GM21786 (cell line): Measurements from ENCODE around the gene KLHDC9.
"Not testable (repeated sequence)": the region's sequence is repeated elsewhere in the genome, so short reads cannot be mapped to it uniquely, and the experiment has no call there.

ENCODE experiments used
- ATAC-seq: cut with Tn5 transposase; IDR thresholded peaks from one replicate; pipeline ENCODE4 v1.9.1; 2021; ENCODE audit not compliant: unreplicated experiment

Gene KLHDC9, protein sequence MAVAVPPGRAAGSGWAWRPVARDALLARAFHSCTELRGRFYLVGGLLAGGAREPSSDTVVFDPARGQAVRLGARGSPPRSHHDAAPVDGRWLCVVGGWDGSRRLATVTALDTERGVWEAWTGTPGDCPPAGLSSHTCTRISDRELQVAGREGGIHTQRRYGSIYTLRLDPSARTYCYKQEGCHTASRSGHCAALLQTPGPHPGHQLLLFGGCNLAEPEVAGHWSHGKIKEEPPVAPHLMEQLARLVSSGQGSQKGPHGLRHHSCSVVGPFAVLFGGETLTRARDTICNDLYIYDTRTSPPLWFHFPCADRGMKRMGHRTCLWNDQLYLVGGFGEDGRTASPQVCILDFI

DNA sequence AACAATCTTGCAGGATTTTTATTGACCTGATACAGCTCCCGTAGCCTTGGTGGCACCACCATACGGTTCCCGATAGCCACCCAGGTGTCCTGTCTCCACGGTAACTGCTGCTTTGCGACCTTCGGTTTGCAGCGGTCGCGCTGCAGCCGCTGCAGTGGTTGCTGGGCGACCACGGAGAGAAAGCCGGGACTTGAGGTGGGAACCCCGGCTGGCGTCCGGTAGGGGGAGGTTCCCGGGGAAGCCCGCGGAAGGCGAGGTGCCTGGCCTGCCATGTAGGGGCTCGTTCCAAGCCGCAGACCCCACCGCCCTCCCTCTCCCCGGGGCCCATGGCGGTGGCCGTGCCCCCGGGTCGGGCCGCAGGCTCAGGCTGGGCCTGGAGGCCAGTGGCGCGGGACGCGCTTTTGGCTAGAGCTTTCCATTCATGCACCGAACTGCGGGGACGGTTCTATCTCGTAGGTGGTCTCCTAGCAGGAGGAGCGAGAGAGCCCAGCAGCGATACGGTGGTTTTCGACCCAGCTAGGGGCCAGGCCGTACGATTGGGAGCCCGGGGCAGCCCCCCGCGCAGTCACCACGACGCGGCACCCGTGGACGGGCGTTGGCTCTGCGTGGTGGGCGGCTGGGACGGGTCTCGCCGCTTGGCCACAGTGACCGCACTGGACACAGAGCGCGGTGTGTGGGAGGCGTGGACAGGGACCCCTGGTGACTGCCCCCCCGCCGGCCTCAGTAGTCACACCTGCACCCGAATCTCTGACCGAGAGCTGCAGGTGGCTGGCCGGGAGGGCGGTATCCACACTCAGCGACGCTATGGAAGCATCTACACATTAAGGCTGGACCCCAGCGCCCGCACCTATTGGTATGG, at the start of gene KLHDC9:
TSS of gene KLHDC9 (plus strand) at position 152 of the 859 bp plus-strand sequence. CDS start at position 327, 175 bp downstream.
- peak; percentile 70 for ATAC-seq

DNA sequence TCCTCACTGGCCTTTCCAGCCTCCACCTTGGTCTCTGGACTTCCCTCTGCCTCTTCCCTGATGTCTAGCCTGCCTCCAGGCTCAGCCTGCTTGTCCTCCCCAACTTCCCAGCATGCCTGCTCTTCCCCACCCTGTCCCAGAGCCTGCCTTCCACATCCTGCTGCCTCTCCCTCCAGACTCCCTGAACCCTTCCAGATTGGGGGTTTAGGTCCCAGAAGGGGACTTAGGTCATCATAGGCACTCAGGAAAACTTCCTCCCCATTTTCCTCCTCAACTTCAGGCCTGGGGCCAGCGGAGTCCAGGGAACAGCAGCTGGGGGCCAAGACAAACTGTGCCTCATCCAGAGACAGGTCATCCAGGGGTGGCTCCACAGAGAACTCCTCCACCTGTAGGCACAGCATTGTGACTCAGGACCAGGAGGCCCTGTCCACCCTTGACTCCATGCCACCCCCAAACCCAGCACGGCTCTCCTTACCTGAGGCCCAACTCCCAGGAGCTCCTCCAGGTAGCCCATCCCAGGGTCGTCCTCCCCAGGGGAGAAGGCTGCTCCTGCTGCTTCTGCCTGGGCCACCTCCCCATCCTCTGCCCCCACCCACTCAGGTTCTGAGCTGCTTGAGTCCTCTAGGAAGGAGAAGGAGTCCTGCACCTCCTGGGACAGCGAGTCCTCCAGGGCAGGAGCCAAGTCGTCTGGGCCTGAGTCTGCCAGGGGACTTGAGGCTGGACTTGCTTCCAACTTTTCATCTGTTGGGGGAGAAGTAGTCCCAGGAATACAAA, 49.0 kb upstream of the KLHDC9 start:
- ATAC-seq, result no peak

DNA sequence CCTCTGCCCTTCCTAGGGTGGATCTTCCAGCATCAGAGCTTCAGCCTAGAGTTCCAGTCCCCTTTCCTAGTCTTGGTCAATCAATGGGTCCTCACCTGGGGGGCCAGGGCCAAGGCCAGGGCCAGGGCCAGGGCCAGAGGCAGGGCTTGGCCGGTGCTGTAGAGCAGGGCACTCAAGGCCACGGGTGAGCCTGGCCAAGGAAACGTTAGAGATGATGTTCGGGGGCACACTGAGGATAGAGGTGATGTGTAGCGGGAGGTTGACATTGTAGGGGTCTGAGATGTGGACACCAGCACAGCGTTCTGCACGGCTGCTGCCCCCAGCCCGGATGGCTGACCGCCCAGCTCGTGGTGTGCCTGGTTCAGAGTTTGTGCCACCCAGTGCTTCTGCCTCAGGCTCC, 46.9 kb upstream of the KLHDC9 start:
- ATAC-seq, result no peak

DNA sequence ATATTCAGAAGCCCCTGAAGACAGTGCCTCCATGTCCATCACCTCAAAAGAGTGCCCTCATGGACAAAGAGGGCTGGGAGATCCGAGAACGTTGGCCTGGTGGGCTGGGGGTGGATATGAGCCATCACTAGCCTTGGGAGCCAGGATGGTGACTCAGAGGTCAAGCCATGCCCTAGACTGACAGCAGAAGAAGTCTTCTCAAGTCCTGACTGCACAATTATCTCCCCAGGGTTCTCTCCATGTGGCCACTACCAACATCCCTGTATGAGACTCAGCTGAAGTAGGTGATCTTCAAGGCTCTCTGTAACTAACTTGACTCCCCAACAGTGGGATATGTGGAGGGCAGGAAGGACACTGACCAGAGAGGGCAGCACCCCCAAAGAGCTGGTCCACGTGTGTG, 45.3 kb upstream of the KLHDC9 start:
- ATAC-seq, result no peak

DNA sequence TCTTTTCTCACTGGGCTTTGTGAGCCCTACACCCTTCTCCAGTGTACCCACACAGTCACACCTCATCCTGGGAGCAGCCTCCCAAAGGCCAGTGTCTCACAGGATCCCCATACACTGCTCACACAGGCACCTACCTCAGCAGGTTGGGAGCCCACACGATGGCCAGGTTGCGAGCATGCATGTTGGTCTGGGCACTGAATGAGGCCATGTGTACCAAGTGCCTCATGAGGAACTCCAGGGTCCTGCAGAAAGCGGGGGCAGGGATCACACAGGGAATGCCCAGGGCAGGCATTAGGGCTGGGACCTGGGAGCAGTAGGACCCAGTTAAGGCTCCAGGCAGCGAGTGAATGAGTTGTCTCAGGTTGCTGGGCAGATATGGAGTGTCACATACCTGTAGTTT, 43.9 kb upstream of the KLHDC9 start:
- no peak for ATAC-seq

DNA sequence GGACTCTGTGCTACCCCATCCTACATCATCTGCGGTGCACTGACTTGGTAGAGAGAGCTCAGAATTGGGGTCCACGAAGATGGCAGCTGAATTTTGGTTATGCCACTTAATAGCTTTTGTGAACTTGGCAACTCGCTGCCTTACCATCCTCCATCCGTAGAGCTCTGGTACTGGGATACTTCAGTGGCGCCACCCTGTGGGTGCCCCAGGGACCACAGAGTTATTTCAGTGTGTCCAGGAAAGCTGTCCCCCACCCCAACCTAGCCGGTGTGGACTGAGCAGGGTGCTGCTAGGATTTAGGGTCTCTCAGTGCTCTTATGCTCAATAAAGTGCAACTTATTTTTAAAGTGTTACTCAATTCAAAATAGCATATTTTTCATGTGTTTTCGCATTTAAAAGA, 43.4 kb upstream of the KLHDC9 start:
- ATAC-seq, result no peak

DNA sequence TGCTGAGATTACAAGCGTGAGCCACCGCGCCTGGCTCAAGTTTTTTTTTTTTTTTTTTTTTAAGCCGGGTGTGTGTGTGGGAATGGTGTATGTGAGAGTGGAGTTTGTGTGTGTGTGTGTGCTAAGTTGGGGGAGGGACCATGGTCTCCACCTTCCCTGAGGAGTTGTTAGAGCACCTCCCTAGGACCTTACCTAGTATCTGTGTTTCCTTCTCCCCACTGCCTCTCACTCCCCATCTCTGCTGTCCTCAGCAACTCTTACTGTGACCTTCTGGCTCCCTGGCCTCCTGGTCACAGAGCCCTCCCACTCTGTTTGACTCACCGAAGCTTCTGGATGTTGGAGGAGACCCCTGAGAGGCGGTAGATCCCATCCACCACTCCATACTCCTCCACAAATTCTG, 38.9 kb upstream of the KLHDC9 start:
- ATAC-seq, result no peak

DNA sequence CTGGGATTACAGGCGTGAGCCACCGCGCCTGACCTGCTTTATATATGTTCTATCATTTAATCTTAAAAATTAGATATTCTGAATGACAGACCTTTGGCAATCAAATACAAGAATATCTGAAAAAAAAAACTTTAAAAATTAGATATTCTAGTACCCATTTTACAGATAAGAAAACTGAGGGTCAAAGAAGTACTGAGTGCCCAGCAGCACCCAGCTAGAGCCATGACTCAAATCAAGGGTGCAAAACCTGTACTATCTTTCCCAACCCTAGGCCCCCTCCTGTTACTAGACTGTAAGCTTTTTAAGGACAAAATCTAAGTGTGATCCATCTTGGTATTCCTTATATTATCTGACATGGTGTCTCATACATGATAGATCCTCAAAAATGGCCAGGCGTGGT, 36.7 kb upstream of the KLHDC9 start:
- no peak for ATAC-seq

DNA sequence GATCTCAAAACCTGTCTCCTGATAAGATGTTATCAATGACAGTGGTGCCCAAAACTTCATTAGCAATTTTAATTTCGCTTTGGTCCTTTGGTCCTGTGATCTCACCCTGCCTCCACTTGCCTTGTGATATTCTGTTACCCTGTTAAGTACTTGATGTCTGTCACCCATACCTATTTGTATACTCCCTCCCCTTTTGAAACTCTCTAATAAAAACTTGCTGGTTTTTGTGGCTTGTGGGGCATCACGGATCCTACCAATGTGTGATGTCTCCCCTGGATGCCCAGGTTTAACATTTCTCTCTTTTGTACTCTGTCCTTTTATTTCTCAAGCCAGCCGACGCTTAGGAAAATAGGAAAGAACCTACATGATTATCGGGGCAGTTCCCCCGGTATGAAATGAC, 34.2 kb upstream of the KLHDC9 start:
- ATAC-seq, result not testable (repeated sequence)

DNA sequence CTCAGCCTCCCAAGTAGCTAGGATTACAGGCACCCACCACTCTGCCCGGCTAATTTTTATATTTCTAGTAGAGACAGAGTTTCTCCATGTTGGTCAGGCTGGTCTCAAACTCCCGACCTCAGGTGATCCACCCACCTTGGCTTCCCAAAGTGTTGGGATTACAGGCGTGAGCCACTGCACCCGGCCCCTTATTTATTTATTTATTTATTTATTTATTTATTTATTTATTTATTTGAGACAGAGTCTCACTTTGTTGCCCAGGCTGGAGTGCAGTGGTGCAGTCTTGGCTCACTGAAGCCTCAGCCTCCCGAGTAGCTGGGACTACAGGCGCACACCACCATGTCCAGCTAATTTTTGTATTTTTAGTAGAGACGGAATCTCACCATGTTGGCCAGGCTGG, 32.5 kb upstream of the KLHDC9 start:
- ATAC-seq, result not testable (repeated sequence)

DNA sequence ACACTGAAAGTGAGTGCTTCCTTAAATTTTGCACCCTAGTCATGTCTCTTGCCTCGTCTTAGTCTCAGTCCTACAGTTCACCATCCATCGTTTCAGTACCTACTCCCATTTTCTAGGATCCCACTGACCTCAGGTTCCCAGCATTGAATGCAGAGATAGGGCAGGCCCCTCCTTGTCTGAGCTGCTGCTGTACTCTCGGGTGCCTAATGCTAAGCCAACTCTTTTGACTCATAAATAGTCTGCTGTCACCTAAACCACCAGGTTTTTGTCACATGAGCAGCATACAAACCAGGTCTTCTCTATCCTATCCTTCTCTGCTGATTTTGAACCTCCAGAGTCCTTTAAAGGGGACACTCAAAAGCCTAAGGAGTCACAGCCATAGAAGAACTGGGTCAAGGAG, 31.5 kb upstream of the KLHDC9 start:
- ATAC-seq, result no peak

DNA sequence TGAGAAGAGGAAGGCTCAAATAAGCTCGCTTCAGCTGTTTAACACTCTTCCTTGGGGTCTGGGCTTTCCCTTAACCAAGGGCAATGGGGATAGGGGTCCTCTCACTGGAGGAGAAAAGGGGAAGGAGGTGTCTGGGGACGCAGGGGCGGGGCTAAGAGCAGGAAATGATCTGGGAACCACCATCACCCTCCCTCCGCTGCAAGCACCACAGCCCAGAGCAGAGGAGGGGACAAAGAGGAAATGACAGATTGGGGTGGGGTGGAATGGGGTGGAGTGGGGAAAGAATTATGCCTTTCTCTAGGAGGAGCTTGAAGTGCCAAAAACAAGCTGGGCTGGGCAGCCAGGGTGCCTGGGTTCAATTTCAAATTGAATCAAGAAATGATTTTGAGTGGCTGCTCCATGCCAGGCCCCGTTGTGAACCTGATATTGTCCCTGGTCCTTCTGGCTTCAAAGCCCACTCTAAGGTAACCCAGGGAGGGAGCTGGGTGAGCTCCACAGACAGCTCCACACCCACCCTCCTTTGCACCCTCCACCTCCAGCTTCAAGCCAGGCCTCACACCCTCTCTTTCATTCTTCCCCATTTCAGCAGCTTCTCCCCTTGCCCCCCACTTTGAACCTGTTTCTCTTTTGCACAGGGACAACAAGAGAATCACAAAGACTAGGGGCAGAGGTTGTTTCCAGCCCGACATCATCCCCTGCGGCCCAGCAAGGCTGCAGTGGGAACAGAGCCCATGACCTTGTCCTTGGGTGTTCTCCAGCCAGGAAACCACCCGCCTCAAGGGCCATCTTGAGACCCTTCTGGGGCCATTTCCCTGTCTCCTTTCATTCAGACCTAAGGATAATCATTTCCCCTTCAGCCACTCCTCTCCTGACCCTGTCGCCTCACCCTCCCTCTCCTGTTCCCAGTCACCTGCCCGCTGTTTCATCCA, 29.6 kb upstream of the KLHDC9 start:
- ATAC-seq, result peak; percentile 53

DNA sequence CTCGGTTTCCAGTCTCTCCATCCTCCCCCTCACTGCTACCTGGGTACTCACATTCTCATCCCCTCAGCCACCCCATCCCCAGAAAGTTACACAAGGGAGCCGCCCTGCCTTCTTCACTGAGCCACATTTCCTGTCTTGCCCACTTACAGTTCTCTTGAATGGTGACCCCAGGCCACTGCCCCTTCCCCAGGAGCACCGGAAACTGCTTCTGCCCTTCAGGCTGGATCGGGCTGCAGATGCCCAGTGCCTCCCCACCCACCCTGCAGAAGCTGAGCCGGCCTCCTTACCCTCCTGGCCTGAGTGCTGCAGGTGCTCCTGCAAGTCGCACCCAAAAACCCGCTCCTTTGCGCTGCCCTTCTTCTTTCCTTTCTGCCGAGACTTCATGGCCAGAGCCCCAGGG, 28.9 kb upstream of the KLHDC9 start:
- ATAC-seq, result no peak

DNA sequence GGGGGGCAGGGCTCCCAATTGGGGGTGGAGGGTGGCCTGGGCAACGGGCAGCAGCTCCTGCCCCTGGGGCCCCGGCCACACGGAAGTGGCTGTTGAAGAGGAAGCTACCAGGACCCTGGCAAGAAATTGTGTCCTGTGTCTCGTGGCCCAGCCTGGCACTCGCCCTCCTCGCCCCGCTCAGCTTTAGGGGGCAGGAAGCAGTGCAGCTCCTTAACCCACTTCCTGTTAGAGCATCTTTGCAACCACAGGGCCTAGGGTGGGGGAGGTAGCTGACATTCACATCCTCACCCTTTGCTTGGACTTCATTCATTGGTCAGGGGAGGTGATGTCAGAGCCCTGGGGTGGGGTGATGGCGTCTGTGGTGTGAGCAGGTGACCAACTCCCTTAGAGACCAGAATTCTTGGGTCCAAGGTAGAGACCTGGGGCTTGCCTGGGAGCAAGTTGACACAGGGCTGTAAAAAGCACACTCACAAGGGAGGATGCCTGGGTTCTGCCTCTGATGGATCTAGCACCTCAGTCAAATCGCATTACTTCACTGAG, 28.4 kb upstream of the KLHDC9 start, which contains the start of gene ARHGAP30:
TSS of gene ARHGAP30 (minus strand) at position 161 of the 540 bp plus-strand sequence. CDS start 267 bp downstream, outside the sequence.
- peak; percentile 81 for ATAC-seq

DNA sequence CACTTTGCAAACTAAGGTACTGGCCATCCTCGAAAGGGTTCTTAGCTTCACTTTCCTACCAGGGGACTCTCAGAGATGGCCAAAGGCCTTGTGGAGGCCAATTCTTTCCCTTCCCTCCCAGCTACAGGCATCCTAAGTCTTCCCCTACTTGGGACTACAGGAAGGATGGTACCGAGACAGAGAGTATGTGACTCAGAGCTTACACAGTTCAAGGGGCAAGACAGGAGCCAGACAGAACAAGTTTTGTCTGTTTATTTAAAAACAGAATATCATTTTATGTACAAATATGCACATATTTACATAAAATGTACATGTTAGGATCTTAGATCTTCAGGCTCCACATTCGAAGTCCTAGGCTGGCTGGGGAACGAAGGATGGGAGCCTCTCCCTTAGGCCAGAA, 27.4 kb upstream of the KLHDC9 start:
- no peak for ATAC-seq

DNA sequence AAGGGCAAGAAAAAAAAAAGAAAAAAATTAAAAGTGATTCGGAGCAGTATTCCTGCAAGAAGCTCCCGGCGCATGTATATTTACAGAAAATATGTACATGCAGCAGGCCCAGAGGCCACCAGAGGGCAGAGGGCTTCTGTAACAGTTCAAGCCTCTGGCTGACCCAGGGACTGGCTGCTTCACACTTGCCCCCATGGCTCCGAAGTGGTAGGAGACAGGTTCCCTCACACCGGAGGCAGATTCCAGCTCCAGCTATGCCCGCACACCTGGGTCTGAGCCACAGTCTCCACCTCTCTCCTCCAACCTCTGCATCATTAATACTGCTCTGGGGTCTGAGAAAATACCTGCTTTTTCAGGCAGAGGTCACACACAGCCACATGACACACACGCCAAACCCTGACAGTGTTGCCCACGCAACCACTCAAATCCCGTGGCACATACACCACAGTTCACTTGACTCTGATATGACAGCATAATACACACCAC, 26.2 kb upstream of the KLHDC9 start:
- ATAC-seq, result no peak

DNA sequence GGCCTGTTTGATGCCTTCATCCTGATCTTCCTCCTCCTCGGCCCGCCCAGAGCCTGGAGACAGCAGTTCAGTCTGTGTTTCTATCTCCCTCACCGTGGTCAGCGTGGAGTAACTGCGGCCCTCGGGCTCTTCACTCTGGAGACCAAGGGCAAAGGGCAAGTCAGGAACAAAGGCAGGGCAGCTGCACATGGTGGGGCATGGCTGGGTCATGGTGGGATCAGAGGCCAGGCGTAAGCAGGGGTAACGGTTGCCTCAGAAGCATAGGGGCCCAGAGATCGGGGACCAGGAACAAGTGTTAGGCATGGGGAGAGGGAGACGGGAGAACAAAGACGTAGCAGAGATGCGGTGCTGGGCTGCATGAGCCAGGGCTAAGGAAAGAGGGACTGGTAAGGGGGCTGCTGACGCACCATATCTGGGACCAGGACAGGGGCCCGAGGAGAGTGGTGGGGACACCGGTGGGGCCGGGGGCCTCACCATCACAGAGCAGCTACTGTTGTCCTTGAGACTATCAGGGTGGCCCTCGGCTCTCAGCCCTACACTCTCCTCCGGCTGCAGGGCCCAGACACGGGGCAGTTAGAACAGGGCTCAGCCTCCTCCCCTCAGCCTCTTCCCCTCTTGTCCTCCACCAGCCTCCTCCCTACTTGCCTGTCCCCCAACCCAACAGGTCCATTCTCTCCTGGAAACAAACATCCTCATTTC, 25.3 kb upstream of the KLHDC9 start:
- ATAC-seq, result no peak

DNA sequence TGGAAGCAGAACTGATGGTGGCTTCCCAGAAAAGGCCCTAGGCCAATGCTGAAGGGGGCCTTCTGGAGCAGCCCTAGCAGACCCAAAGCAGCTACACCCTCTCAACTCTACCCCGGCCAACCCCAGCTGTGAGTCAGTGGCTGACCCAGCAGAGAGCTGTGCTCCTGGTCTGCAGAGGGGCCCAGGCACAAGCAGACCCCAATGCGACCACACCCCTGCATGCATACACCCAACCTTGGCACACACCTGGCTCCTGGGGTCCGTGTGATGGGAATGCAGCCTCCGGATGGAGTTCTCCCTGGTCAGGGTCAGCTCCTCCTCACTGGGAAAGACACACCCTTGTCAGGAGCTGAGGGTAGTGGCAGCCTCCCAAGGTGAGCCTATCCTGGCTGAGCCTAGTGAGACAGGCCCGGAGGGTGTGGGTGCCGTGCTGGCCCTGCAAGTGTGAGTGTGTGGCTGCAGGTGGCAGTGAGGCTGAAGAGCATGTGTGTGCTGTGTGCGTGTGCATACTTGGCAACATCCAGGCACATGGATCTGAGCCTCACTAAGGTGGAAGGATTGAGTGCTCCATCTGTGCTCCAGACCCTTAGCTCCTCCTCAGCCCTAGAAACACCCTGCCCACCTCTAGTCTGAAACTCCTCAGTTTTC, 24.6 kb upstream of the KLHDC9 start:
- no peak for ATAC-seq
